ENCODE measurements around the gene TP53I13. TPM values are rescaled to one million over a fixed set of nuclear protein-coding genes. Genes with fewer than 3 reads are reported as not detected.
"Not testable (repeated sequence)": the region's sequence is repeated elsewhere in the genome, so short reads cannot be mapped to it uniquely, and the experiment has no call there.

TP53I13 gene
- total RNA-seq, 1 donor from 2014 or later: 68.4 TPM

DNA sequence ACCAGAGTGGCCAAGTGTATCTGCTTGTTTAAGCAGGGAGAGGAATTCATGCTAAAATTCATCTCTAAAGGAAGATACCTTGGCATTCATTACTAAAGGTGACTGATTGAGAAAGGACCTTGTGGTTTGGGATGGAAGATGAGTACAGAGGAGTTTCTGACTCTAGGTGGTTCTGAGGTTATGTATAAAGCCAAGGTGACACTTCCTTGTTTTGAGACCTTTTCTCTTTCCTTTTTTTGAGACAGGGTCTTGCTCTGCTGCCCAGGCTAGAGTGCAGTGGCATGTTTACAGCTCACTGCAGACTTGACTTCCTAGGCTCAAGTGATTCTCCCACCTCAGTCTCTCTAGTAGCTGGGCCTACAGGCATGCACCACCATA is 10.8 kb upstream of the TP53I13 start:
- TF ChIP-seq CTCF (IDR thresholded peaks at IDR 0.05; ENCODE audit: insufficient read depth, low read length, poor library complexity, severe bottlenecking): no peak
- Histone ChIP-seq H3K4me3 (ENCODE audit: low read depth, low read length) (no peak overlapping the region), H3K36me3 (ENCODE audit: control insufficient read depth, insufficient read depth, low read length) (peaks cover 2% of the 10 kb centered on the region), H3K27me3 (ENCODE audit: control insufficient read depth, insufficient read depth, low read length) (no peaks in the 10 kb centered on the region)
- DNase-seq (ENCODE audit: low read depth): no peak

GRCh38 chr17:29558139-29558538 is 10.4 kb upstream of the TP53I13 start:
- H3K4me3 ChIP-seq (ENCODE audit: low read depth, low read length); H3K27me3 ChIP-seq (ENCODE audit: control insufficient read depth, insufficient read depth, low read length); DNase-seq (ENCODE audit: low read depth); H3K36me3 ChIP-seq (ENCODE audit: control insufficient read depth, insufficient read depth, low read length): not testable (repeated sequence)

DNA sequence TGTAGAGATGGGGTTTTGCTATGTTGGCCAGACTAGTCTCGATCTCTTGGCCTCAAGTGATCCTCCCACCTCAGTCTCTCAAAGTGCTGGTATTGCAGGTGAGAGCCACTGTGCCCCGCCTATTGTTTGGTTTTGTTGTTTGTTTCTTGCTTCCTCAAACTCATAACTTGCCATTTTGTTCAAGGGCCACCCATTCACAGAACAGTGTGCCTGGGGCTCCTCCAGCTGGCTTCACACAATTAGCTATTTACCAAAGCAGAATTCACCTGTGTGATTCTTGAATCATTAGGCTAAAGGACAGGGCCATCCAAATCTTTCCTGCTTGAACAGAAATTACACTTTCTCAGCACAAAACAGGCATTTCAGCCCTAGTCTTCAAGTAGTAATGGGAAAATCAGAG is 8.9 kb upstream of the TP53I13 start:
- H3K36me3 ChIP-seq (ENCODE audit: control insufficient read depth, insufficient read depth, low read length): peaks cover 2% of the 10 kb centered on the region
- no peak for TF ChIP-seq CTCF (IDR thresholded peaks at IDR 0.05; ENCODE audit: insufficient read depth, low read length, poor library complexity, severe bottlenecking)
- H3K27me3 ChIP-seq (ENCODE audit: control insufficient read depth, insufficient read depth, low read length): no peaks in the 10 kb centered on the region
- DNase-seq (ENCODE audit: low read depth): no peak
- H3K4me3 ChIP-seq (ENCODE audit: low read depth, low read length): no peak overlapping the region

DNA sequence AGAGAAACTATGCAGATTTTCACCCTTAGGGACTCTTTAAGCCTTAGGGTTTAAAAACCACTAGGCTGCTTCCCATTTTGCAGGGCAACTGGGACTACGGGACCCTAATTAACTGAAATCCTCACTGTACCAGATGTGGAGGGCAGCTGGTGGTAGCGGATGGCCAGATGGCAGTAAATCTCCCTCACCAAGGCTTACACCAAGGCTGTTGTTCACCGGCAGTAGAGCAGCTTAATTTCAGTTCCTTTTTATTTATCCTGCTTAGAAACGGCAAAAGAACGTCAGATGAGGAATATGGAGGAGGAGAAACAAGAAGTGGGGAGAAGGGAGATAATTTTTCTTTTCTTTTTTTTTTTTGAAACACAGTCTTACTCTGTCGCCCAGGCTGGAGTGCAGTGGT is 8.2 kb upstream of the TP53I13 start:
- DNase-seq (ENCODE audit: low read depth): no peak
- TF ChIP-seq CTCF (IDR thresholded peaks at IDR 0.05; ENCODE audit: insufficient read depth, low read length, poor library complexity, severe bottlenecking): no peak
- no peaks in the 10 kb centered on the region for H3K27me3 ChIP-seq (ENCODE audit: control insufficient read depth, insufficient read depth, low read length)
- H3K4me3 ChIP-seq (ENCODE audit: low read depth, low read length): no peak overlapping the region
- H3K36me3 ChIP-seq (ENCODE audit: control insufficient read depth, insufficient read depth, low read length): peaks cover 2% of the 10 kb centered on the region

DNA sequence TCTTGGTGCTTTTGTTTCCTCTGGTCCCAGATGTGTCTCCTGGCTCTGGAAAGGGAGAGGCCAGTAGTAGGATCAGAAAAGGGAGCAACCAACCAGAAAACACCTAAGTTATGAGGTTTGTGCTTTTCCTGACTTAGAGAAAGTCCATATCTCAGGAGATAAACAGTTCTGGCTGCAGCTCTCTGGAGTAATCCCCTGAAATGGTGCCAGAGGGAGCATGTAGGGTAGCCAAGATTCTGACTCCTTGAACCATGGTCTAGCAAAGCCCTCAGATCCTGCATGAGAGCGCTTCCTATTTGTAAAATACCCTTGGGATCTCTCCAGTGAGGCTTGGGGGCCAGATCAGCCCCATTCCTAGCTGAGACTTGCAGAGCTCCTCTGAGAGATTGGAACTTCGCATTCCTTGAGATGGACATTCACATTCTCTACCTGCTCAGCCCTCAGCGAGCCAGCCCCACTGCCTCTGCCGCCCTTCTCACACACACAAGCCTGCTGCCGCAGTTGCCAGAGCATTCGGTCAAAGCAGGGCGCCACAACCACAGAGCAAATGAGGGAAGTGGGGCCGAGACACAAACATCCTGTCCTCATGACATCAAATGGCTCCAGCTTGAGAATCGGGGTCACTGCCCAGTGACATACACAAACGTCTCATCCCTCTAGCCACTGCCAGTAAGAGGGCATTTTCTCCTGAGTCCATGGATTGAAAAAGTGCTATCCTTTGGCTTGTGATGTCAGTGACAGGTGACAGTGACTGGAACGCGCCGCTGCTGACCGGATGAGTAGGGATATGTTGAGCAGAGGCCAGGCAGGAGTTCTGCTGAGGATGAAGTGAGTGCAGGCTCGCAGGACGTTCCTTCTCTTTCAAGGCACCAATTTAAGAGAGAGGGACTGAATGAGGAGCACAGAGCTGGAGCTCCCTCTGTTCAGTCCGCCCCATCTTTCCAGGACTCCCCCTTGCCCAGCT is 6.7 kb upstream of the TP53I13 start:
- DNase-seq (ENCODE audit: low read depth): no peak

GRCh38 chr17:29562615-29563014 is 5.9 kb upstream of the TP53I13 start:
- TF ChIP-seq CTCF (IDR thresholded peaks at IDR 0.05; ENCODE audit: insufficient read depth, low read length, poor library complexity, severe bottlenecking): no peak
- DNase-seq (ENCODE audit: low read depth): no peak
- no peaks in the 10 kb centered on the region for H3K27me3 ChIP-seq (ENCODE audit: control insufficient read depth, insufficient read depth, low read length)
- H3K36me3 ChIP-seq (ENCODE audit: control insufficient read depth, insufficient read depth, low read length): peaks cover 2% of the 10 kb centered on the region
- H3K4me3 ChIP-seq (ENCODE audit: low read depth, low read length): no peak overlapping the region

More for the DNA sequence above, 6.7 kb upstream of the TP53I13 start:
- H3K4me3 ChIP-seq (ENCODE audit: low read depth, low read length): no peak overlapping the region
- no peaks in the 10 kb centered on the region for H3K27me3 ChIP-seq (ENCODE audit: control insufficient read depth, insufficient read depth, low read length)
- H3K36me3 ChIP-seq (ENCODE audit: control insufficient read depth, insufficient read depth, low read length): peaks cover 2% of the 10 kb centered on the region
- no peak for TF ChIP-seq CTCF (IDR thresholded peaks at IDR 0.05; ENCODE audit: insufficient read depth, low read length, poor library complexity, severe bottlenecking)
